Nephron progenitor cell (in vitro differentiated cells): ENCODE results near the gene TCF12.
A peak's percentile ranks its signal among the peaks of the same experiment; 100 is the strongest.

Experiments used
- DNase-seq: peaks from one replicate; pipeline ENCODE4 v3.0.0; 2021
- H3K27ac Mint-ChIP-seq: 2 replicates; pipeline ENCODE4 v1.8.0; 2021; ENCODE audit warnings: mild to moderate bottlenecking, moderate library complexity, mixed read lengths
- H3K27me3 Mint-ChIP-seq: 2 replicates; pipeline ENCODE4 v1.8.0; 2021; ENCODE audit warnings: mild to moderate bottlenecking, low read depth, mixed read lengths; ENCODE audit not compliant: poor library complexity
- H3K36me3 Mint-ChIP-seq: 2 replicates; pipeline ENCODE4 v1.8.0; 2021; ENCODE audit warnings: low read depth, mixed read lengths
- H3K4me1 Mint-ChIP-seq: 2 replicates; pipeline ENCODE4 v1.8.0; 2021; ENCODE audit warnings: mixed read lengths
- H3K4me3 Mint-ChIP-seq: 2 replicates; pipeline ENCODE4 v1.8.0; 2021; ENCODE audit warnings: mild to moderate bottlenecking, moderate library complexity, mixed read lengths
- H3K9me3 Mint-ChIP-seq: 2 replicates; pipeline ENCODE4 v1.8.0; 2021; ENCODE audit warnings: mild to moderate bottlenecking, moderate library complexity, mixed read lengths
- TF ChIP-seq, protein P1 (sequence below): fragments of 200-600 bp; sonication (generic); IDR thresholded peaks from 2 replicates; pipeline ENCODE4 v1.5.0; 2021; ENCODE audit warnings: antibody characterized with exemption

Gene TCF12

DNA sequence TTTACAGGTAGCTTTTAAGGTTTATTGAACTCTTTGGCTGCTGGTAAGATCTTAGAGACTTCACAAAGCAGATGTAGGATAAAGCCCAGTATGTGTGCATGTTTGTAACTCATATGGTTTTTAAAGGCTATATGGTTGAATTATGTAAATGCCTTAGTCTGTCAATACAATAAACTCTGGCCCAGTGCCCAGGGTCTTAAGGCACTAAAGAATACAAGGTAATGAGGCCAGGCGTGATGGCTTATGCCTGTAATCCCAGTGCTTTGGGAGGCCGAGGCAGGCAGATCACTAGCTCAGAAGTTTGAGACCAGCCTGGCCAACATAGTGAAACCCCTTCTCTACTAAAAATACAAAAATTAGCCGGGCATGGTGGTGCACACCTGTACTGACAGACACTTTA is 287.6 kb downstream of the TCF12 start:
- Mint-ChIP-seq H3K9me3 (no peaks in the 10 kb centered on the region), H3K27ac (peak overlapping the region; percentile 52), H3K4me1 (peaks cover 5% of the 10 kb centered on the region), H3K36me3 (peaks cover 30% of the 10 kb centered on the region), H3K4me3 (no peak overlapping the region), H3K27me3 (no peaks in the 10 kb centered on the region)
- no peak for DNase-seq
- TF ChIP-seq, protein P1, sequence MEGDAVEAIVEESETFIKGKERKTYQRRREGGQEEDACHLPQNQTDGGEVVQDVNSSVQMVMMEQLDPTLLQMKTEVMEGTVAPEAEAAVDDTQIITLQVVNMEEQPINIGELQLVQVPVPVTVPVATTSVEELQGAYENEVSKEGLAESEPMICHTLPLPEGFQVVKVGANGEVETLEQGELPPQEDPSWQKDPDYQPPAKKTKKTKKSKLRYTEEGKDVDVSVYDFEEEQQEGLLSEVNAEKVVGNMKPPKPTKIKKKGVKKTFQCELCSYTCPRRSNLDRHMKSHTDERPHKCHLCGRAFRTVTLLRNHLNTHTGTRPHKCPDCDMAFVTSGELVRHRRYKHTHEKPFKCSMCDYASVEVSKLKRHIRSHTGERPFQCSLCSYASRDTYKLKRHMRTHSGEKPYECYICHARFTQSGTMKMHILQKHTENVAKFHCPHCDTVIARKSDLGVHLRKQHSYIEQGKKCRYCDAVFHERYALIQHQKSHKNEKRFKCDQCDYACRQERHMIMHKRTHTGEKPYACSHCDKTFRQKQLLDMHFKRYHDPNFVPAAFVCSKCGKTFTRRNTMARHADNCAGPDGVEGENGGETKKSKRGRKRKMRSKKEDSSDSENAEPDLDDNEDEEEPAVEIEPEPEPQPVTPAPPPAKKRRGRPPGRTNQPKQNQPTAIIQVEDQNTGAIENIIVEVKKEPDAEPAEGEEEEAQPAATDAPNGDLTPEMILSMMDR, result no peak

DNA sequence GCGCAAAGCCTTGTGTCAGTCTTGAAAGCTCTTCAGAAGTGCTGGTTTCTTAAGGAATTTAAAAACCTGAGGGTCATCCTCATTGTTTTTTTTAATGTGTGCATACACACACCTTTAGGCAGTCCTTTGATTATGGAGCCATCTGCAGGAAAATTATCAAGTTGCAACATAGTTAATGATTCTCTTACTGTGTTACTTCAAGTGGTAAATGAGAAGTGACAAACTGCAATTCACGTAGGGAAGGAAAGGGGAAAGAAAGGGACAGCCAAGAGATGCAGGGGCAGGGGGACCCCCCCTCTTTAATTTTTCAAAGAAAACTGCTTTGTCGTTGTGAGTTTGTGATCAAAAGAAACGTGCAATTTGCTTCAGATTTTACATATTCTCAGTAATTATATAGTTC is 295.4 kb downstream of the TCF12 start:
- no peaks in the 10 kb centered on the region for H3K9me3 Mint-ChIP-seq

DNA sequence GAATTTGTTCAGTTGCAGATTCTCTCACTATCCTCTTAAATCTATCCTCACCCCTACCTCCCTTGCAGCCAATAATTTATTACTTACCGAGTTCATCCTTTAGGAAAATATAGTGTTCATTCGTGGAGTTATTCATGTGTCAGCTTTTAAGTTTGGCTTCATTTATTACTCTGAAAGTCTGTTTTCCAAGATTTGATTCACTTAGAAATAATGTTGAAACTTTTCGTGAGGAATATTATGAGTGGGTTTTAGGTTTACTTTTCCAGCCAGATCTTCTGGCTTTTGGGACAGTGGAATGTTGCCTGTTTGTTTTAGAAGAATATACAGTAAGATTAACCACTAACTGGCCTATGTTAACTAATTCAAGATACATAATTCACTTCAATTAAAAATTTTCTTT is 296.9 kb downstream of the TCF12 start:
- no peak for DNase-seq
- Mint-ChIP-seq H3K4me3 (no peak overlapping the region), H3K27ac (peak overlapping the region; percentile 89), H3K36me3 (no peaks in the 10 kb centered on the region), H3K9me3 (no peaks in the 10 kb centered on the region), H3K27me3 (no peaks in the 10 kb centered on the region), H3K4me1 (peaks cover 68% of the 10 kb centered on the region)
- TF ChIP-seq, protein P1, result no peak

More for the DNA sequence above, 295.4 kb downstream of the TCF12 start:
- Mint-ChIP-seq H3K4me3 (no peak overlapping the region), H3K4me1 (peaks cover 57% of the 10 kb centered on the region), H3K27me3 (no peaks in the 10 kb centered on the region), H3K27ac (no peak overlapping the region), H3K36me3 (no peaks in the 10 kb centered on the region)
- TF ChIP-seq, protein P1, result no peak
- DNase-seq, result no peak

DNA sequence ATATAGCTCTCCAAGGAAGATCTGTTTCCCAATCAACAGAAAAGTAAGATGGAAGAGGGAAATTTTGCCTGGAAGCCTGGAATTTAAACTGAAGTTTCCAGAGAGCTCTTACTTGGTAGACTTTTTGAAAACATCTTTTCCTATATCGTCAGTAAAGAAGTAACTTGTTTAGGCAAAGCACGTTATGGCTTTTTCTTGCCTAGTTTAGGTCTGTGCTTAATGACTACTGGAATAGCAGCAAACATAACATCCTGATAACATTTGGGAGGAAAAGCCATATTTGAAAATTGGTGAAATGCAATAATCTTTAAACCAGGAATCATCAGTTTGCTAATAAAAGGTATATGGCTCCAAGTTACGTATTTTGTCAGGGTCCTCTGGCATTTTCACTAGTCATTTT is 297.4 kb downstream of the TCF12 start:
- Mint-ChIP-seq H3K27me3 (no peaks in the 10 kb centered on the region), H3K27ac (peak overlapping the region; percentile 89), H3K4me1 (peaks cover 71% of the 10 kb centered on the region), H3K4me3 (no peak overlapping the region), H3K9me3 (no peaks in the 10 kb centered on the region), H3K36me3 (no peaks in the 10 kb centered on the region)
- TF ChIP-seq, protein P1, result no peak
- DNase-seq, result no peak

DNA sequence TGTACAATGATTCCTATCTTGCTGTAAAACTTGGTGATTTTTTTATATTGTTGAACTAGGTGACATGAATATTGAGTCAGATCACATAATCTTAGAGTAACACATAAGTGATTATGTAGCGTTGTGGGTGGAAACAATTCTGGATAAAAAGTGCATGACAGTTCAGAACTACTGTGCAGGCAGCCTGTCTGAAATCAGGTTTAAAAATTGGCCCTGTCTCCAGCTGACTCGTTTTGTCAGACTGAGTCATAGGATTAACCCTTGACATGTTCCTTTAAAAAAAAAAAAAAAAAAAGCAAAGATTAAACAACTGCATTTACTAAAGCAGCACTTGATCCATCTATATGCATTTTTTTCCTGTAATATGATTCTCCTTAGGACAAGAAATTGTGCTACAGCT is 297.8 kb downstream of the TCF12 start:
- Mint-ChIP-seq H3K36me3 (no peaks in the 10 kb centered on the region), H3K4me3 (no peak overlapping the region), H3K9me3 (no peaks in the 10 kb centered on the region), H3K4me1 (peaks cover 74% of the 10 kb centered on the region), H3K27ac (peak overlapping the region; percentile 81), H3K27me3 (no peaks in the 10 kb centered on the region)
- TF ChIP-seq, protein P1, result no peak
- no peak for DNase-seq

DNA sequence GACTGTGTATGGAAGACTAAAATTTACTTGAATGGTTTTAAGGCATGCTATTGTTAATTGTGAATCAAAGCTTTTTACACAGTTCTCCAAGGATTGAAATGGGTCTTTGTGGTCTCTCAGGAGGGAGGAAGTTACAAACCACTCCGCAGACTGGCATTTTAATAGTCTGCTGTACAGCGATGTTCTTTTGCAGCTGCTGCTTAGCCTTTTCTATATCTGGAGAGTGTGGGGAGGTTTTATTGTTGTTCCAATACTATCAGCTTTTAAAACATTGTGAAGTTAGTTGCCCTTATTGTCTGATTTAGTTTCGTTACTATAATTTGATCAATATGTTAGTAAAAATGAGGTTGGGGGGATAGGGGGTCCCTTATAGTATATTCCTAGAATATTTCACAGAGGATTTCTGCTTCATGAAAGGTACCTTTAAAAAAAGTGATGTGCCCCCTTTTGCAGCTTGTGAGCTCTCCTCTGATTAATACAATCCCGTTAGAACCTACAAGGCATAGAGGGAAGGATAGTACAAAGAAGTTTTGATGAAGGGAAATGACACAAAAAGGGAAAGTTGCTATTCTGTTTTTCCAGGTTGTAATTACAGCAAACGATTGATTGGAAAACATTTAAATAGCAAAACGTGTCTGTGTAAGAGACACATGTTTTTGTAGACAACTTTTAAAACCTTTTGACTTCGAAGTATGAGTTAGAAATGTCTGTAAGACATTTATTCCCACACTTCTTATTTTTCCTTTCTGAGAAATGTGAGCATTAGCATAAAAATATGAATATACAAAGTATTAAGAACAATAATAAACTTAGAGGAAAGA is 299.5 kb downstream of the TCF12 start:
- TF ChIP-seq, protein P1, result no peak
- Mint-ChIP-seq H3K27ac (peak overlapping the region; percentile 46), H3K4me1 (peaks cover 72% of the 10 kb centered on the region), H3K4me3 (peak overlapping the region; percentile 15), H3K27me3 (no peaks in the 10 kb centered on the region), H3K36me3 (no peaks in the 10 kb centered on the region), H3K9me3 (no peaks in the 10 kb centered on the region)
- DNase-seq, result no peak
